Measurements from ENCODE around the gene SELENOP.

Gene SELENOP

DNA sequence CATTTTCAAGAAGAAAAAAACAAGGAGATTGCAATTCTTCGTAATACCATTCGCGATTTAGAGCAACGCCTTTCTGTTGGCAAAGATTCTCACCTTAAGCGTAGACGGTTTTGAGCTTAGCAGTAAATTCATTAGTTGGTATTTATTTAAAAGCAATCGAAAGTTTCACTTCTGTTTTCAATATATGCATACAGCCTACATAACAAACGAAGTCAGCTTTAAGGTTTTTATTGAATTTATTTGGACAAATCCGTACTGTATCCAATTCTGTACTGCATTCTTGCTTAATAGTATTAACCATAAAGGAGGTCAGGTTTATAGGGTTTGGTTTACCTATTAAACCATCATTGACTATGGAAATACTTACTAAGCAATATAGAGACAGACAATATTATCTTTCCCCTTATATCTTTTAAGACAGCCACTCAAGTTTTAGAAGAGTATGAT is 12.0 kb downstream of the SELENOP start:
- no peak overlapping the region for H3K4me3 ChIP-seq (ENCODE audit: low read length)
- H3K36me3 ChIP-seq (ENCODE audit: insufficient read depth, low read length), result no peaks in the 10 kb centered on the region

DNA sequence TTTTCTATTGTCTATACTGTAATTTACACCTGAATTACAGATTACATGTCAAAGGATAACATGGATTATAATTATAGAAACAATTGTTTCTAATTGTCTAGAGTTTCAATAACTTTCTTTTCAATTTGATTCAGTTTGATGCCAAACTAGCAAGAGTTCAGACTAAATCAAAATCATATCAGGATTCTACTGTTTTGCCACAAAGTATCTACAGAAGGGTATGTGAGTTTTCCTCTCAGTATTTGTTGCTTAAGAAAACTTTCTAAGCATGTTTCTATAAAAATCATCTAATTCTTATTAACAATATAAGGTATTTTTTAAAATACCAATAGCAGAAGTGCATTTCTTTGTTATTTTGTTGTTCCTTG is 12.5 kb downstream of the SELENOP start:
- no peaks in the 10 kb centered on the region for H3K4me1 ChIP-seq (ENCODE audit: insufficient read depth, low read length)
- H3K9me3 ChIP-seq (ENCODE audit: low read length), result no peaks in the 10 kb centered on the region
- no peaks in the 10 kb centered on the region for H3K27me3 ChIP-seq (ENCODE audit: insufficient read depth, low read length)
- H3K4me3 ChIP-seq (ENCODE audit: low read length), result no peak overlapping the region
- H2AFZ ChIP-seq (ENCODE audit: low read depth, low read length), result no peak overlapping the region
- no peaks in the 10 kb centered on the region for H3K36me3 ChIP-seq (ENCODE audit: insufficient read depth, low read length)

More for the DNA sequence above, 12.0 kb downstream of the SELENOP start:
- no peaks in the 10 kb centered on the region for H3K9me3 ChIP-seq (ENCODE audit: low read length)
- no peaks in the 10 kb centered on the region for H3K4me1 ChIP-seq (ENCODE audit: insufficient read depth, low read length)
- H3K27me3 ChIP-seq (ENCODE audit: insufficient read depth, low read length), result no peaks in the 10 kb centered on the region
- H2AFZ ChIP-seq (ENCODE audit: low read depth, low read length), result no peak overlapping the region

DNA sequence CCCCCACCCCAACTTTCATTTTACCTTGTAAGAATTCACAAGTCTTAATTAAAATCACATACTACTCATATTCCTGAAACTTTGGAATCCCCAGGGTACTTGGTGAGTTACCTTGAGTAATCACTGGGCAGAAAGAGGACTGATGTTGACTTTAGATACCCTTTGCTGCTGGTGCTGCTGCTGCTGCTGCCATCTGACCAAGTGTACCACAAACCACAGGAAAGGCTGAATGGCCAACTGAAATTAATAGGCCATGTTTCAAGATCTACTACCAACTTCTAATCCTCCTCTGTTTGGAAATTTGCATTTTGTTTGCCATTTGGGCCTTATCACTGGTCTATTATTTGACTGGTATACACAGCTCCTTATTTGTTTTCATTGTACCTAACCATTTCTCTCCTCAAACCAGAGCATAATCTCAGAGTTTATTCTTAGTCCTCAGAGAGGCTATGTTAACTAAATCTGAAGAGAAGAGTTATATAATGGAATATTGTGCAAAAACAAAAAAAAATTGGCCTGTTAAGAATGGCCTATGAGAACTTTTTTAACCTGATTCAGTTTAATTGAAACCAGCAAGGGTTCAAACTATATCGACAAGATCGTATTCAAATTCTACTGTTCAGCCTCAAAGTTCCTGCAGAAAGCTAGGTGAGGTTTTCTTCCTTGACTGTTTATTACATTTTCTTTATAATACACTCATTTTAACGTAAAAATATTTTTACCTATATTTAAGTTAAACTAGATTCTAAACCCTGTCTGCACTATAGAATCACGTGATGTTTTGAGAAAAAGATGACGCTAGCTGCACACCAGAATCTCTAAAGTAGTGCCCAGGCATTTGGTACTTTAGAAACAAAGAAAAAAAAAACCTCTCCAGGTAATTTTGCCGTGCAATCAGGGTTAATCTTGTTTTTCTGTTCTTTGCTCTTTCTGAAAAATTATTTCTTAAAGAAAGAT is 13.1 kb downstream of the SELENOP start:
- Histone ChIP-seq H3K9me3 (ENCODE audit: low read length) (no peaks in the 10 kb centered on the region), H3K27me3 (ENCODE audit: insufficient read depth, low read length) (no peaks in the 10 kb centered on the region), H3K4me1 (ENCODE audit: insufficient read depth, low read length) (no peaks in the 10 kb centered on the region), H3K4me3 (ENCODE audit: low read length) (no peak overlapping the region), H3K36me3 (ENCODE audit: insufficient read depth, low read length) (no peaks in the 10 kb centered on the region), H2AFZ (ENCODE audit: low read depth, low read length) (no peak overlapping the region)

DNA sequence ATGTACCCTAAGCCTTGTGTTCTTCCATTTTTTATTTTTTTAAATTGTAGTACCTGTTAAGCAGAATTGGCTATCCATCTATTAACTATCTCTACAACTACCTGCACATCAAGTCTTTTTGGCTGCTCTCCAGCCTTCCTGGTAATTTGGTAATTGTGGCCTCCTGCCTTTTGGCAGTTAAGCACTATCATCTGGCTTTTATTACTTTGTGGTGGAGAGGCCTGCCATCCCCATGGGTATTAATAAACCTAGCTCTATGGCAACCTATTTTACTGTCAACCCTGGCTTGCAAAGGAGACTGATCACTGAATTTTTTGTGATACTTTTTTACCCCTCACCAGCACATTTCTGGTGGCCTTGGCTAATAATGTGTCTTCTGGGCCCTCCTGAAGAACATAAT is 20.5 kb downstream of the SELENOP start:
- Histone ChIP-seq H2AFZ (ENCODE audit: low read depth, low read length) (no peak overlapping the region), H3K27me3 (ENCODE audit: insufficient read depth, low read length) (no peaks in the 10 kb centered on the region), H3K36me3 (ENCODE audit: insufficient read depth, low read length) (no peaks in the 10 kb centered on the region), H3K9me3 (ENCODE audit: low read length) (no peaks in the 10 kb centered on the region), H3K4me3 (ENCODE audit: low read length) (no peak overlapping the region), H3K4me1 (ENCODE audit: insufficient read depth, low read length) (no peaks in the 10 kb centered on the region)

DNA sequence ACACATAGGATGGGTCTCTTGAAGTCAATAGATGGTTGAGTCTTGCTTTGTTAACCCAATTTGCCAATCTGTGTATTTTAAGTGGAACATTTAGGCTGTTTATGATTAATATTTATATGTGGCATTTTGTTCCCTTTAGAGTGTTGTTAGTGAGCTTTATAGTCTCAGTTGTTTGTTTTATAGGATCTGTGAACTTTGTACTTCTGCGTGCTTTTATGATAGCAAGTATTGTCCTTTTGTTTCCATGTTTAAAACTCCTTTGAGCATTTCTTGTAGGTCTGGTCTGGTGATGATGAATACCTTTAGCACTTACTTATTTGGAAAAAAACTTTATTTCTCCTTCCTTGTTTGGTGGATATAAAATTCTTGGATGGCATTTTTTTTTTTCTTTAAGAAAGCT is 23.8 kb downstream of the SELENOP start:
- Histone ChIP-seq H3K9me3 (ENCODE audit: low read length) (no peaks in the 10 kb centered on the region), H3K27me3 (ENCODE audit: insufficient read depth, low read length) (no peaks in the 10 kb centered on the region), H3K4me3 (ENCODE audit: low read length) (no peak overlapping the region), H3K36me3 (ENCODE audit: insufficient read depth, low read length) (no peaks in the 10 kb centered on the region), H2AFZ (ENCODE audit: low read depth, low read length) (no peak overlapping the region), H3K4me1 (ENCODE audit: insufficient read depth, low read length) (no peaks in the 10 kb centered on the region)

DNA sequence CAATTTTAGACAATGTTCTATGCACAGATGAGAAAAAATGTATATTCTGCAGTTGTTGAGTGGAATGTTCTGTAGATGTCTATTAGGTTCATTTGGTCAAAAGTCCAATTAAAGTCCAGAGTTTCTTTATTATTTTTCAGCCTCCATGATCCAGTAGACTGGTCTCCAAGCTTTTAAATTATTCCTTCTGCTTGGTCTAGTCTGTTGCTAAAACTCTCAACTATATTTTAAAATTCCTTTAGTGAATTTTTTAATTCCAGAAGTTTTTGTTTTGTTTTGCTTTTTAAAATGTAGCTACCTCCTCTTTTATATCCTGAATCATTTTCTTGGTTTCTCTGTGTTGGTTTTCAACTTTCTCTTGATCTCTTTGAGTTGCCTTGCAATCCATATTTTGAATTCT is 24.6 kb downstream of the SELENOP start:
- H3K36me3 ChIP-seq (ENCODE audit: insufficient read depth, low read length), result no peaks in the 10 kb centered on the region

DNA sequence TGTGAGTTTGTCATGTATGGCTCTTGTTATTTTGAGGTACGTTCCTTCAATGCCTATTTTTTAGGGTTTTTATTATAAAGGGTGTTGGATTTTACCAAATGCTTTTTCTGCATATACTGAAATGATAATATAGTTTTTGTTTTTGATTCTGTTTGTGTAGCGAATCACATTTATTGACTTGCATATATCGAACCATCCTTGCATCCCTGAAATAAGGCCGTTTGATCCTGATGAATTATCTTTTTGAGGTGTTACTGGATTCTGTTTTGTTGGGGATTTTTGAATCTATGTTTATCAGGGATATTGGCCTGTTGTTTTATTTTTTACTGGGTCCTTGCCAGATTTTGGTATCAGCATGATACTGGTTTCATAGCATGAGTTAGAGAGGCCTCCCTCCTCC is 25.9 kb downstream of the SELENOP start:
- Histone ChIP-seq H3K36me3 (ENCODE audit: insufficient read depth, low read length) (no peaks in the 10 kb centered on the region), H3K4me1 (ENCODE audit: insufficient read depth, low read length) (no peaks in the 10 kb centered on the region), H3K4me3 (ENCODE audit: low read length) (no peak overlapping the region), H2AFZ (ENCODE audit: low read depth, low read length) (no peak overlapping the region), H3K27me3 (ENCODE audit: insufficient read depth, low read length) (no peaks in the 10 kb centered on the region), H3K9me3 (ENCODE audit: low read length) (no peaks in the 10 kb centered on the region)

More for the DNA sequence above, 24.6 kb downstream of the SELENOP start:
- H3K4me3 ChIP-seq (ENCODE audit: low read length), result no peak overlapping the region
- no peaks in the 10 kb centered on the region for H3K4me1 ChIP-seq (ENCODE audit: insufficient read depth, low read length)
- H3K27me3 ChIP-seq (ENCODE audit: insufficient read depth, low read length), result no peaks in the 10 kb centered on the region
- H3K9me3 ChIP-seq (ENCODE audit: low read length), result no peaks in the 10 kb centered on the region
- no peak overlapping the region for H2AFZ ChIP-seq (ENCODE audit: low read depth, low read length)

DNA sequence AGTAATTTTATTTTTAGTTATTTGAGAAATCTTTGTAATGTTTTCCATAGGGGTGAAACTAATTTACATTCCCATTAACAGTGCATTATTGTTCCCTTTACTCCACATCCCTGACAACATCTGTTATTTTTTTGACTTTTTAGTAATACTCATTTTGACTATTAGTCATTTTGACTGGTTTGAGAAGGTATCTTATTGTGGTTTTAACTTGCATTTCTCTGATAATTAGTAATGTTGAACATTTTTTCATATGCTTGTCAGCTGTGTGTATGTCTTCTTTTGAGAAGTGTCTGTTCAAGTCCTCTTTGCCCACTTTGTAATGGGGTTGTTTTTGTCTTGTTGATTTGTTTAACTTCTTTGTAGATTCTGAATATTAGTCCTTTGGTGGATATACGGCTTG is 27.6 kb downstream of the SELENOP start:
- Histone ChIP-seq H3K4me1 (ENCODE audit: insufficient read depth, low read length) (no peaks in the 10 kb centered on the region), H3K9me3 (ENCODE audit: low read length) (no peaks in the 10 kb centered on the region), H3K36me3 (ENCODE audit: insufficient read depth, low read length) (no peaks in the 10 kb centered on the region), H3K4me3 (ENCODE audit: low read length) (no peak overlapping the region), H2AFZ (ENCODE audit: low read depth, low read length) (no peak overlapping the region), H3K27me3 (ENCODE audit: insufficient read depth, low read length) (no peaks in the 10 kb centered on the region)

DNA sequence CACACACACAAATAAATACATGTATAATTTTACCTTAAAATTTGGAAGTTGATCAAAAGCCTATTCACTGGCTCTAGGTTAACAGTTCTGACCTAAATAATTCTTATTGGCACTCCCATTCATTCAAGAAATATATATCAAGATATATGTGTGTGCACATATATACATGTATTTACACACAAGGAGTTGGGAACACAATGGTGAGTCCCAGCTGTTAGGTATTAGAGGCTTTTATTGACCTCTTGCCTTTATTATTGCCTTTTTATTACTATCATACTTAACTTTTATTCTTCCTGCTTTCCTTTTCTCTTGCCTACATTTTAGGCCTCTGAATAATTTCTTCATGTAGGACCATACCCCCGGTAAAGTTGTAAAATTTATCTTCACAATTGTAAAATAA is 30.1 kb downstream of the SELENOP start:
- no peaks in the 10 kb centered on the region for H3K27me3 ChIP-seq (ENCODE audit: insufficient read depth, low read length)
- H3K9me3 ChIP-seq (ENCODE audit: low read length), result no peaks in the 10 kb centered on the region
- no peaks in the 10 kb centered on the region for H3K4me1 ChIP-seq (ENCODE audit: insufficient read depth, low read length)
- no peaks in the 10 kb centered on the region for H3K36me3 ChIP-seq (ENCODE audit: insufficient read depth, low read length)
- no peak overlapping the region for H2AFZ ChIP-seq (ENCODE audit: low read depth, low read length)
- no peak overlapping the region for H3K4me3 ChIP-seq (ENCODE audit: low read length)

DNA sequence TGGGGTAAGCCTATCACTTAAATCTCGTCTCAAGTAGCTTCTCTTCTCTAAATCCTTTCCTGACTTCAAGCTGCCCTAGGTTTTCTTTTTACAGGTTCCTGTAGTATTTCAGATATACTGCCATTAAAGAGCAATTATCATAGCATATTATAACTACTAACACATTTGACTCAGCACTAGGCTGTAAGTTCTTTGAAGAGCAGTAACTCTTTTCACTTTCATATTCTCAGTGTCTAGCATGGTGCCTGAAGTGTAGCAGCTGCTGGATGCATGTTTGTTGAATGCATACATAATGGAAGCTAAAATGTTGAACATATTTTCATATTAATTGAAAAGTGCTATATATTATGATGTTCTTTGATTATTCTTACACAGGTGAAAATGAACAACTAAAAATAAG is 32.6 kb downstream of the SELENOP start:
- Histone ChIP-seq H3K4me1 (ENCODE audit: insufficient read depth, low read length) (no peaks in the 10 kb centered on the region), H3K36me3 (ENCODE audit: insufficient read depth, low read length) (no peaks in the 10 kb centered on the region), H2AFZ (ENCODE audit: low read depth, low read length) (no peak overlapping the region), H3K9me3 (ENCODE audit: low read length) (no peaks in the 10 kb centered on the region), H3K27me3 (ENCODE audit: insufficient read depth, low read length) (no peaks in the 10 kb centered on the region), H3K4me3 (ENCODE audit: low read length) (no peak overlapping the region)

DNA sequence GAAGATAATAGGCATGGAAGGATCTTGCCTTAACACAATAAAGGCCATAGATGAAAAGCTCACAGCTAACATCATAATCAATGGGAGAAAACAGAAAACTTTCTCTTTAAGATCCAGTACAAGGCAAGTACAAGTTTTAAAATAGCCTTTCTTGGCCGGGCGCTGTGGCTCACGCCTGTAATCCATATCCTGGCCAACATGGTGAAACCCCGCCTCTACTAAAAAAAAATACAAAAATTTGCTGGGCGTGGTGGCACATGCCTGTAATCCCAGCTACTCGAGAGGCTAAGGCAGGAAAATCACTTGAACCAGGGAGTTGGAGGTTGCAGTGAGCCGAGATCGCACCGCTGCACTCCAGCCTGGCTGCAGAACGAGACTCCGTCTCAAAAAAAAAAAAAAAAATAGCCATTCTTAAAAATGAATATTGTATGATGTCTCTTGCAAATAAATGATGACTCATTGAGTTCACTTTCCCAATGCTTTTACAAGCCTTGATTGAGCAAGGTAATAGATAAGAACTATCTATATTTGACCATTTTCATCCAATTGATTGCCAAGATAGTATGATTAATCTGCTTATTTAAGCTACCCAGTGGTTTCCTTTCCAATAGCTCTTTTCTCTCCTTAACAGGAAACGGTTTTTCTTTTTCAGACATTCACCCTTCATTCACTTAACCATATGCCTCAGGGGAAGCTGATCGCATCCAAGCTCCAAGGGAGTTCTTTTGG is 39.3 kb downstream of the SELENOP start:
- no peaks in the 10 kb centered on the region for H3K4me1 ChIP-seq (ENCODE audit: insufficient read depth, low read length)
- H2AFZ ChIP-seq (ENCODE audit: low read depth, low read length), result no peak overlapping the region
- no peak overlapping the region for H3K4me3 ChIP-seq (ENCODE audit: low read length)

DNA sequence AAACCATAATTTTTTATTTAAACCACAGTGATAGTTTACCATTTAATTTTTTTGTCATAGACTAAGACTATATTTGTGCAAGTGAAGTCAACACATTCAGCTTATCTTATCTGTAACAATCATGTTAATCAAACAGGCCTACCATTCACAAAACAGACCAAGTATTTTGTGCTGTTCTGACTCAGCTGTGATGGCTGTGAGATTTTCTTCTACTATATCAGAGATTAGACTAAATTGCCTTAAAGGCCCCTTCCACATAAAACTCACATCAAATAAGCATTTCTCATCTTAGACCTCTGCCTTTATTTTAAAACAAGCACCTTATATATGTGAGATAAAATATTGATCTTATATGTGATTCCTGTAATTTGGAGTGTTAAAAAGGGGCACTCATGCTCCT is 41.7 kb downstream of the SELENOP start:
- Histone ChIP-seq H3K4me1 (ENCODE audit: insufficient read depth, low read length) (no peaks in the 10 kb centered on the region), H3K36me3 (ENCODE audit: insufficient read depth, low read length) (no peaks in the 10 kb centered on the region), H3K4me3 (ENCODE audit: low read length) (no peak overlapping the region), H2AFZ (ENCODE audit: low read depth, low read length) (no peak overlapping the region), H3K9me3 (ENCODE audit: low read length) (no peaks in the 10 kb centered on the region), H3K27me3 (ENCODE audit: insufficient read depth, low read length) (no peaks in the 10 kb centered on the region)

More for the DNA sequence above, 39.3 kb downstream of the SELENOP start:
- H3K36me3 ChIP-seq (ENCODE audit: insufficient read depth, low read length), result no peaks in the 10 kb centered on the region
- no peaks in the 10 kb centered on the region for H3K27me3 ChIP-seq (ENCODE audit: insufficient read depth, low read length)
- H3K9me3 ChIP-seq (ENCODE audit: low read length), result no peaks in the 10 kb centered on the region

DNA sequence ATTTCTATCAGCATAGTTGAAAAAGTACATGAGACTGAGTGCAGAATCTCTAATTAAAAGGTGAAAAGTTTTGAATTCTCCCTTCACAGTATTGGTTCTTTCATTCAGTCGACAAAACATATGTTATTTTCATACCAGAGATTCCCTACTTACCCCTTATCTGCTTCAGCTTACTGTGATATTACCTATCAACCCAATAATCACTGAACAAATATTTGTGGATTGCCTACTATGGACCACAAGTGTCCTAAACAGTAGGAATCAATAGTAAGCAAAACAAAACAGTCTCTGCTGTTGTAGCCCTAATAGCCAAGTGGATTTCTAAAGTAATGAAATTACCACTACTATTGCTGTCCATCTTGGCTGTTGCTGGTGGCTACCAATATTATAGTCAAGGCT is 43.6 kb downstream of the SELENOP start:
- Histone ChIP-seq H3K4me3 (ENCODE audit: low read length) (no peak overlapping the region), H3K27me3 (ENCODE audit: insufficient read depth, low read length) (no peaks in the 10 kb centered on the region), H2AFZ (ENCODE audit: low read depth, low read length) (no peak overlapping the region), H3K9me3 (ENCODE audit: low read length) (no peaks in the 10 kb centered on the region), H3K4me1 (ENCODE audit: insufficient read depth, low read length) (no peaks in the 10 kb centered on the region), H3K36me3 (ENCODE audit: insufficient read depth, low read length) (no peaks in the 10 kb centered on the region)
